Thyroid gland (tissue), 4 donors: Measurements from ENCODE around the gene SLC25A44. TPM values are rescaled to one million over a fixed set of nuclear protein-coding genes. Genes with fewer than 3 reads are reported as not detected.
"Not testable (repeated sequence)": the region's sequence is repeated elsewhere in the genome, so short reads cannot be mapped to it uniquely, and the experiment has no call there.

ENCODE experiments used
- DNase-seq, 2 donors: peaks; one replicate each; pipeline ENCODE4 v3.0.0-alpha.2; 2019
- H3K27ac ChIP-seq, 3 donors: fragments of 200-600 bp; sonication (generic); 1 replicate in 2 of 3; 2 replicates in 1 of 3; pipeline ENCODE4 v1.5.1; 2016 to 2019; ENCODE audit warnings: mild to moderate bottlenecking in 1 of 3, moderate library complexity in 1 of 3
- H3K27me3 ChIP-seq: fragments of 200-600 bp; sonication (generic); one replicate; pipeline ENCODE4 v1.5.1; 2019
- H3K36me3 ChIP-seq, 2 donors: fragments of 200-600 bp; sonication (generic); one replicate each; pipeline ENCODE4 v1.5.1; 2016 to 2019
- H3K4me1 ChIP-seq, 2 donors: fragments of 200-600 bp; sonication (generic); one replicate each; pipeline ENCODE4 v1.5.1; 2017 to 2019
- H3K4me3 ChIP-seq, 3 donors: fragments of 200-600 bp; sonication (generic); replicated peaks in 1 of 3; 1 replicate in 2 of 3; 2 replicates in 1 of 3; pipeline ENCODE4 v1.5.1; 2016; ENCODE audit warnings: mild to moderate bottlenecking in 1 of 3
- H3K9me3 ChIP-seq: fragments of 200-600 bp; sonication (generic); one replicate; pipeline ENCODE4 v1.5.1; 2017
- CTCF ChIP-seq, 6 experiments: fragments of 200-600 bp in 3 of 6; fragments of 450-650 bp in 3 of 6; sonication (generic) in 3 of 6; IDR thresholded peaks; one replicate each; pipeline ENCODE4 v1.5.1; 2016 to 2019; ENCODE audit warnings: antibody characterized with exemption in 6 of 6, mild to moderate bottlenecking in 2 of 6, inconsistent platforms in 1 of 6, moderate library complexity in 1 of 6
- POLR2A ChIP-seq, 2 donors: fragments of 450-650 bp; IDR thresholded peaks; one replicate each; pipeline ENCODE4 v1.6.1; 2017; ENCODE audit warnings: antibody characterized with exemption in 2 of 2, mild to moderate bottlenecking in 2 of 2, moderate library complexity in 1 of 2
- whole genome bisulfite sequencing, 2 donors: methylation state at CpG; one replicate each; pipeline ENCODE4 v1.1.5; 2017; 5-methylcytosine and 5-hydroxymethylcytosine counted together
- intact Hi-C: fragments of 100-400 bp; cut with DNase I; formaldehyde crosslinking; loops from one replicate; pipeline ENCODE4 v1.15.1; 2023
- total RNA-seq, 4 donors: library from RNA; depleted of rRNA; stranded (reverse); fragments of >200 nt; gene quantifications; one replicate each; pipeline ENCODE4 v1.2.3, GENCODE V29; 2016

Gene SLC25A44
- total RNA-seq, 4 donors from 2014 or later: 14.5 to 19.7 (median 17.7) TPM

GRCh38 chr1:156214024-156214748 is 20.3 kb downstream of the SLC25A44 start:
- H3K4me1 ChIP-seq: peaks cover 11 to 29% of the 10 kb centered on the region in 2 donors
- H3K9me3 ChIP-seq: no peaks in the 10 kb centered on the region
- DNase-seq: no peak
- peak overlapping the region in 1 of 3 donors; percentile 45 for H3K4me3 ChIP-seq
- peaks cover 5 to 6% of the 10 kb centered on the region in 2 donors for H3K36me3 ChIP-seq
- TF ChIP-seq POLR2A (IDR thresholded peaks at IDR 0.05) (no peak), CTCF (IDR thresholded peaks at IDR 0.05) (no peak)
- WGBS, 2 donors: 86 to 88% methylated on average over 16 of the region's 16 CpGs
- H3K27me3 ChIP-seq: no peaks in the 10 kb centered on the region
- peak overlapping the region in 2 of 3 donors; percentile 89 to 91 for H3K27ac ChIP-seq
- intact Hi-C loops: no loop called here

GRCh38 chr1:156216361-156217086 is 22.6 kb downstream of the SLC25A44 start:
- peaks cover 11 to 29% of the 10 kb centered on the region in 2 donors for H3K4me1 ChIP-seq
- intact Hi-C loops, DNase-seq, H3K9me3 ChIP-seq, H3K27ac ChIP-seq, H3K4me3 ChIP-seq, H3K27me3 ChIP-seq: not testable (repeated sequence)
- WGBS, 2 donors: 98% methylated on average over 50 to 52 of the region's 55 CpGs
- H3K36me3 ChIP-seq: peaks cover 8 to 11% of the 10 kb centered on the region in 2 donors

- TF ChIP-seq POLR2A (IDR thresholded peaks at IDR 0.05): no peak
- TF ChIP-seq CTCF (IDR thresholded peaks at IDR 0.05): no peak
- Histone ChIP-seq H3K4me1 (peaks cover 7 to 23% of the 10 kb centered on the region in 2 donors), H3K27me3 (no peaks in the 10 kb centered on the region), H3K36me3 (peaks cover 8 to 19% of the 10 kb centered on the region in 2 donors), H3K9me3 (no peaks in the 10 kb centered on the region), H3K27ac (peak overlapping the region in 2 of 3 donors; percentile 42 to 44), H3K4me3 (no peak overlapping the region)
- DNase-seq: no peak
- intact Hi-C loops: no loop called here
- 28 to 67% methylated on average over 2 of the region's 2 CpGs for WGBS, 2 donors
Measured at GRCh38 chr1:156217871-156218270, 24.0 kb downstream of the SLC25A44 start.

- intact Hi-C loops: no loop called here
- H3K4me1 ChIP-seq: peaks cover 0 to 18% of the 10 kb centered on the region in 2 donors
Measured at GRCh38 chr1:156220226-156220625, 26.3 kb downstream of the SLC25A44 start.

More at GRCh38 chr1:156220226-156220625, 26.3 kb downstream of the SLC25A44 start:
- no peak overlapping the region for H3K4me3 ChIP-seq
- no peaks in the 10 kb centered on the region for H3K27me3 ChIP-seq
- H3K36me3 ChIP-seq: peaks cover 16 to 28% of the 10 kb centered on the region in 2 donors
- DNase-seq: no peak
- H3K9me3 ChIP-seq: no peaks in the 10 kb centered on the region
- no peak overlapping the region for H3K27ac ChIP-seq
- WGBS, 2 donors: 93 to 99% methylated on average over 9 of the region's 9 CpGs
- no peak for TF ChIP-seq CTCF (IDR thresholded peaks at IDR 0.05)
- no peak for TF ChIP-seq POLR2A (IDR thresholded peaks at IDR 0.05)
